ENCODE results near the gene DIPK2B.

Gene DIPK2B

DNA sequence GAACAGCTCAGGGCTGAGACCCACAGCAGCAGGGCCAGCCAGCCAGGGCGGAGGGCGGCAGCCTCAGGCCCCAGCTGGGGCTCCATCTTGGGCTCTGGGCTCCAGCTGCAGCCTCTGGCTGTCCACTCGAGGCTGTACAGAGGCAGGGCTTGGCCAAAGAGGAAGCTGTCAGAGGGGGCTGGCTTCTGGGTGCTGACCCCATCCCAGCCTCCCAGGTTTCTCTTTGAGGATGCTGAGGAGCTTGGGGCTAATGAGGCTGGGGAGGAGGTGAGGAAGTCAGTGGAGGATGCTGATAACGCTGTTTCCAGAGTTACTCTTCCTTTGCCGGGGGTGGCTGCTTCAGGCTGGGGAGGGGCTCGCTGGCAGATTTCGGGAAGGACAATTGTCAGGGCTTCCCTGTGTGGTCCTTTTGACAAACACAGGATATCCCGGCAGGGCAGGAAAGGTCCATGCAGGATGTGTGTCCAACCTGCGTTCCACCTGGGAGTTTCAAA is at the start of gene DIPK2B:
Gene DIPK2B (minus strand): TSS at position 136 of the 494 bp plus-strand sequence. CDS start 50 bp downstream, at position 86.
- DNase-seq (ENCODE audit: low read depth): no peak

DNA sequence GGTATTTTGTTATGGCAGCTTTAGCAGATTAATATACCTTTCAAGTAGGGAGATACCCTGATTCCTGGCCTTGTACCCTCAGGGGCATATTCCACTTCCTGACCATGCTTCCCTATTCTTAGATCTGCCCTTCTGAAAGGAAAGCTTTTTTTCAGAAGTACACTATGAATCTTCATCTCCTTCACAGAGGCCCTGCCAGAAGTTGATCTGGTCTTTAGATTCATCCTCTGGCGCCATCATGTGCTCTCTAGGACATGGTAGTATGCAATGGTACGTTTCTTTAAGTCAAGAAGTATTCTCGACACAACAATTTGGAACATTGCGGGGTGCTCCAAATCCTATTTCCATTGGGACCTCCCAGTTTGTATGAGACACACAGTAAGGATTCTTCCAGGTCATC is 39.6 kb upstream of the DIPK2B start:
- no peak for DNase-seq (ENCODE audit: low read depth)

DNA sequence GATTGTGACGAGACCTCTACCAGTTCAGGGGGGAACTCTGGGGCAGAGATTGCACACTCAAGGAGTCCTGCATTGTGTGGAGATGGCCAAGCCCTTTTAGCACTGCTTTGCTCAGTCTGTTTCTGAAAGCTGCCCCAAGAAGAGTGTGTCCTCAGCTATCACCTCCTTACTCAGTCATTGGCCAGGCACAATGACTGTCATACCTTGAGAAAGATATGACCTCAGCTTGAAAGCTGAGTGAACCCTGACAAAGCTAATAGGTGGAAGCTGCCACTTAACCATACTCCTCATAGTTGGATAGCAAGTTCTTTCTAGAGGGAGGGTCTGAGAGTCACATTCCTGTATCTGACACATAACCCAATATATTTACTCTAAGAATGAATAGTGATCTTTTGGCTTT is 37.8 kb upstream of the DIPK2B start:
- no peak for DNase-seq (ENCODE audit: low read depth)

DNA sequence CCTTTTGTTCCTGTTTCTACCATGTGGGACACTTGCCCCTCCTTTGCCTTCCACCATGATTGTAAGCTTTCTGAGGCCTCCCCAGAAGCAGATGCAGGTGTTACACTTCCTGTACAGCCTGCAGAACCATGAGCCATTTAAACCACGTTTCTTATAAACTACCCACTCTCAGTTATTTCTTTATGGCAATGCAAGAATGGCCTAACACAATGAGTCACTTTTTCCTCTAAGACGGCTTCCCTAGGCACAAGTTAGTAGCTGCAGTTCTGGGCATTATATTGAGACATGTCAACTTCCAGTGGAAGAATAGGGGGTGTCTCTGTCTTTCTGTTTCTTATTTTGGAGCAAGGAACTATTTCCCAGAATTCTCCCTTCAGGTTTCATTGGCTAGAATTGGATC is 32.9 kb upstream of the DIPK2B start:
- no peak for DNase-seq (ENCODE audit: low read depth)

DNA sequence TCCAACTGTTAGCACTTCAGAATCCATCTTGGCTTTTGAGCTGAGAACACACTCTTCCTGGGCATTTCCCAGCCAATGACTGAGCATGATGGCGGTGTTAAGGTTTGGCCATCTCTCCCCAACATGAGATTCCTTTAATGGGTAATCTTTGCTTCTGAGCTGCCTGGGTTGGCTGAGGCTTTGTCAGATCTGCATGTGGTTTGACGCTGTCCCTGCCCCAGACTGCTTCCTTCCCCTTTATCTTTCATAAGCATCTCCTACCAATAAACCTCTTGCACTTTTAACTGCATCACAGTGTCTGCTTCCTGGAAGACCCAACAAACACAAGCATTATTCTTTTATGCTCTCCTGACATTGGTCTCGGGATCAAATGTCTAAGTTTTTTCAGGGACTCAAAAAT is 31.5 kb upstream of the DIPK2B start:
- no peak for DNase-seq (ENCODE audit: low read depth)

- no peak for DNase-seq (ENCODE audit: low read depth)
Observed at GRCh38 chrX:45230410-45230809, 29.7 kb upstream of the DIPK2B start.

DNA sequence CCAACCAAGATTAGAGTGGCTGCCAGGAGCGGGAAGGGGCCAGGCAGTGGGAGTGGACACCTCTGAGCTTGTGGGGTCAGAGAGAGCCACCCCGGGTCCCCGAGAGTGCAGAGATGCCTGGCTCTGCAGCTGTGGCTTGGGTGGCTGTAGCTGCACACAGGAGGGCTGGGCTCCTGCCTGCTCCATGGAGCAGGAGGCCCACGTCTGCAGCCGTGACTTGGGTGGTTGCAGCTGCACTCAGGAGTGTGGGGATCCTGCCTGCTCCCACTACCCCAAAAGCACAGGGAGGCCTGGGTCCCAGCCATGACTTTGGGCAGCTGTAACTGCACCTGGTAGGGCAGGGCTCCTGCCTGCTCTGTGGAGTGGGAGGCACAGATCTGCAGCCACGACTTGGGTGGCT is 28.7 kb upstream of the DIPK2B start:
- no peak for DNase-seq (ENCODE audit: low read depth)

GRCh38 chrX:45228126-45228525 is 27.4 kb upstream of the DIPK2B start:
- no peak for DNase-seq (ENCODE audit: low read depth)

DNA sequence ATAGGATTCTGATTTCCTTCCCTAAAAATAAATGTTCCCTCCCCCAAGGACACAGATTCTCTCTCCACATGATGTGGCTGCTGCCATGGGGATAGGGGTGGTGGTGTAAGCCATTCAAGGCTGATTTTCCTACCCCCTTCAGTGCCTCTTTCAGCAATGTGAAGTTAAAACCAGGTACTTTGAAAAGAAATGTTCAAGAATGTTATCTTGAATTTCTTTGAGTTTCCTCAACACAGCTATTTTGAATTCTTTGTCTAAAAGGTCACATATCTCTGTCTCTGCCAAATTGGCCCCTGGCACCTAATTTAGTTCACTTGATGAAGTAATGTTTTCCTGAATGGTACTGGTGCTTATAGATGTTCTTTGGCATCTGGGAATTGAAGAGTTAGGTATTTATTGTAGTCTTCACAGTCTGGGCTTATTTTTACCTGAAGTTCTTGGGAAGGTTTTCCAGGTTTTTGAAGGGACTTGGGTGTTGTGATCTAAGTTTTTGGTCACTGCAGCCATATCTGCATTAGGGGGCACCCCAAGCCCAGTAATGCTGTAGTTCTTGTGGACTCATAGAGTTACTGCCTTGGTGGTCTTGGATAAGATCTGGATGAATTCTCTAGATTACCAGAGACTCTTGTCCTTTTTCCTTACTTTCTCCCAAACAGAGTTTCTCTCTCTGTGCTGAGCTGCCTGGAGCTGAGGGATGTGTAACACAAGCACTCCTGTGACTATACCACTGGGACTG is 7.6 kb upstream of the DIPK2B start:
- no peak for DNase-seq (ENCODE audit: low read depth)

DNA sequence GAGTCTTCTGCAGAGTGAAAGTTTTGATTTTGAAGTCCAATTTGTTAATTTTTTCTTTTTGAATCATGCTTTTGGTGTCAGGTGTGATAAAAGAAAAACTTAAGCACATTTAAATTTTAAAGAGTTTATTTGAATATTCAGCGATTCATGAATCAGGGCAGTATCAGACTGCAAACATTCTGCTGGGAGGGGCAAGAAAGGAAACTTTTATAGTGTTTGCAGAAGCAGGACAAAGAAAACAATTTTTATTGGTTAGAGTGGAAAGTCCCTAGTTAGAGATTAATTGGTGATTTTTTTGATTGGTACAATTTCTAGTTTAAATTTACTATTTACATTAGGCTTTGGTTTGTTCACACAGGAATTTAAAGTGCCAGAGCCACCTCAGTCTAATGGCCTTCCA is 1.5 kb upstream of the DIPK2B start:
- DNase-seq (ENCODE audit: low read depth): no peak

DNA sequence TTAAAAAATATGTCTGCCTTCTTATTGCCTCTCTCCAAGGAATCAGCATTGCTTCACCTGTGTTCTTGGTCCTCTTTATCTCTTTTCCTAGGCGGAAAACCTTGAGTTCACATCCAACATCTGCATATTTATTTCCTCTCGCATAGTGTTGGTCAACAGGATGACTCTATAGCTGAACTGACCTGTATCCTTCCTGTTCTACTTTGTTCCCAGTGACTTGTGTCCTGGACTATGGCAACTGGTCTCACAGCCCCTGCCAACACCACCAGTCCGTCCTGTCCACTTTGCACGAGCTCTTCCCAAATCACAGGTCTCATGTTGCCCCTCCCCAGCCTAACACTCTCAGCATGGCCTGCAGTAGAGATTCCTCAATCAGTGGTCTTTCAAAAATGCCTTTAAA is 2.0 kb downstream of the DIPK2B start:
- DNase-seq (ENCODE audit: low read depth): no peak

- DNase-seq (ENCODE audit: low read depth): no peak
Observed at GRCh38 chrX:45198301-45198700, 2.4 kb downstream of the DIPK2B start.

GRCh38 chrX:45196701-45197100 is 4.0 kb downstream of the DIPK2B start:
- peak; percentile 26 for DNase-seq (ENCODE audit: low read depth)

GRCh38 chrX:45191820-45192409 is 8.8 kb downstream of the DIPK2B start:
- DNase-seq (ENCODE audit: low read depth): no peak

DNA sequence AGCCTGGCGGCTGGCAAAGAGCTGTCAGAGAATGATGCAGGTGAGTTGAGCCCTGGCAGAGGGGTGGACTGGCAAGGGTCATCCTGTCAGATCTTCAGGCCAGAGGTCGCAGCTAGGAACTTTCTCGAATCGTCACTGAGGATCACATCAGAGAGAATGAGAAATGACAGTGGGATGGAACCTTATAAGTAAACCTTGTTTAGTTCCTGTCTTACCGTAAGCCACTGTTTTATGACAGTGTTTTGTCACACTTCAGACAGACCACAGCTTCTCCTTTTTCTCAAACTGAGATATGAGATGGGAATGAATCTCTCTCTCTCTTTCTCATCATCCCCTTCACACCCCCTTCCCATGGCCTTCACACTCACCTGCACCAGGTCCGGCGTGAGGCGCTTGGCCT is 9.3 kb downstream of the DIPK2B start:
- no peak for DNase-seq (ENCODE audit: low read depth)

DNA sequence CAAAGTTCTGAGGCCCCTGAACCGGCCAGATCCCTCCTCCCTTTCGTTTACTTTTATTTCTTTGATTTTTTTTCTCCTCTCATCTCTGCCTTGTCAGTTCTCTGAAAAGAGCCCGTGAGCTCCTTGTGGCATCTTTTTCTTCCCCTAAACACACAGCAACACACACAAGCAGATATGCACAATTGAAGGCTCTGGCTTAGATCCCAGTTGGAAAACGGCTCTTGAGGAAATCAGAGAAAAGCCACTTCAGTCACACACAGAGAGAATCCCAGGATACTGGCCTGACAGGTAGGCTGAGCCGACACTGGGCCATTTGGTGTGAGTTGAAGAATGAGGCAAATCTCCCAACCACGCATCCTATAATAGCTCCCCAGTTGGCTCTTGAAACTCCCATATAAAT is 12.9 kb downstream of the DIPK2B start:
- DNase-seq (ENCODE audit: low read depth): no peak

- DNase-seq (ENCODE audit: low read depth): no peak
Observed at GRCh38 chrX:45186643-45187026, 14.0 kb downstream of the DIPK2B start.

GRCh38 chrX:45184211-45184610 is 16.5 kb downstream of the DIPK2B start:
- no peak for DNase-seq (ENCODE audit: low read depth)

DNA sequence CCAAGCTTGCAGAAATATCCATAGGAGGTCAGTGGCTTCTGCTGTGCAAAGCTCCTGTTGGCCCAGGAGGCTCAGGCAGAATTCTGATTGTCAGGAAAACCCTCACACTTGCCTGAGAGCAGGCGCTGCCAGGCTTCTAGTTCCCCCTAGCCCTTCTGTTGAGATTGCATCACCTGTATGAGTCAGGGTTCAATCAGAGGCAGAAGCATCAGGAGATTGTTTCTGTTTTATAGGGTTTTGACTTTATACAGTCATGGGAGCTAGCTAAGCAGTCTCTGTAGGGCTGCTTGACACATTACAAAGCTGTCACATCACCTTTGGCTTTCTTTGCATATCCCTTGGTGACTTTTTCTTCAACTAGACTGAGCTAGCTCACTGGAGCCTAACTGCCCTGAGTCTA is 27.8 kb downstream of the DIPK2B start:
- DNase-seq (ENCODE audit: low read depth): peak; percentile 21

GRCh38 chrX:45166781-45167180 is 33.9 kb downstream of the DIPK2B start:
- no peak for DNase-seq (ENCODE audit: low read depth)

DNA sequence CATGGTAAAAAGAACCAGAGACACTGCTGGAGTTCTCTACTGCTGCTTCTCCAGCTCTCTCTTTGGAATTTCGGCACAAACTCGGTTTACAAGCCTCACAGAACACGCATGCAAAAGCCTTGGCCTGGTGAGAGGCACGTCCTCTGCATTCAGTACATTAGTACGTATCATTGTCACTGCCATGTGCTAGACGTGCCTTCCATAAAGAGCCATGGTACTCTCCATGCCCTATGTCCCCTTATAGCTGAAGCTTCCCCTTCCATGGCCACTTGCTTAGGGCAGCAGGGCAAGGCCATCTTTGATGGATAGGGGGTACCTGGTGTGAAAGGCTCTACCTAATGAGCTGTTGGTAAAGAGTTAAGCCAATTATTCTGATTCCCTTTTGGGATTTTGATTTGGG is 35.0 kb downstream of the DIPK2B start:
- DNase-seq (ENCODE audit: low read depth): no peak

DNA sequence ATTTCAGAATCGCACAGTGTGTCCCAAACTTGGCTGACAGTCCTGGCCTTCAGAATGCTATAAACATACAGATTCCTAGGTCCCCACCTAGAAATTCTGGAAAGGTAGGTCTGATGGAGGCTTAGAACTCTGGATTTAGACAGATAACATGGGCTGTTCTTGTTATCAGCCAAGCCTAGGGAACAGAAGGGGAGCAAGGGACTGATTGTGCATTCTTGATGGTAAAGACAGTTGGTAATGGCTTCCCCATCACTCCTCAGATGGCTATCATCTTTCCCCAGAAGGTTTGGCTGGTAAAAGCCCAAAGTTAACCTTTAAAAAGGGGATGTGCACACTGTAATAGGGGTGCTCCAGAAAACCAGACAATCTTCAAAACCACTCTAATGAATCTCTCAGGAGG is 35.7 kb downstream of the DIPK2B start:
- no peak for DNase-seq (ENCODE audit: low read depth)

GRCh38 chrX:45164021-45164621 is 36.6 kb downstream of the DIPK2B start:
- no peak for DNase-seq (ENCODE audit: low read depth)

- no peak for DNase-seq (ENCODE audit: low read depth)
Observed at GRCh38 chrX:45157647-45158046, 43.0 kb downstream of the DIPK2B start.

Measured in GM04504 (cell line).